Measurements from ENCODE around the gene OXSR1.

DNA sequence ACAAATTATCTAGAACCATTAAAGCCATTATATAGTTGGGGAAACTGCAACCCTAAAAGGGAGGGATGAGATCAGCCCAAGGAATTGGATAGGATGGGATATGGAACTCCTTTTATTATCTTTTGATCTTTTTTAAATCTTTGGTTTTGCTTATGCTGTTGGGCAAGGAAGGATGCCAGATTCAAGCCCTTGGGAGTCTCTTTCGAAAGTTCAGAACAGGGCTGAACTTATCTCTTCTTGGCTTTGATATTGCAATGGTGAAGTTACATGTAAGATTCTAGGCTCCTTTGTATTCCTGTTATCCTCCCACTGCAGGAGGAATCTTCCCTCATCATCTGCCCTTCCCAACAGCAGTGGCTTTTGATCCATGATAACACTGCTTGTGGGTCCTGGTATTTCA is 90.3 kb downstream of the OXSR1 start:
- TF ChIP-seq, protein P1, sequence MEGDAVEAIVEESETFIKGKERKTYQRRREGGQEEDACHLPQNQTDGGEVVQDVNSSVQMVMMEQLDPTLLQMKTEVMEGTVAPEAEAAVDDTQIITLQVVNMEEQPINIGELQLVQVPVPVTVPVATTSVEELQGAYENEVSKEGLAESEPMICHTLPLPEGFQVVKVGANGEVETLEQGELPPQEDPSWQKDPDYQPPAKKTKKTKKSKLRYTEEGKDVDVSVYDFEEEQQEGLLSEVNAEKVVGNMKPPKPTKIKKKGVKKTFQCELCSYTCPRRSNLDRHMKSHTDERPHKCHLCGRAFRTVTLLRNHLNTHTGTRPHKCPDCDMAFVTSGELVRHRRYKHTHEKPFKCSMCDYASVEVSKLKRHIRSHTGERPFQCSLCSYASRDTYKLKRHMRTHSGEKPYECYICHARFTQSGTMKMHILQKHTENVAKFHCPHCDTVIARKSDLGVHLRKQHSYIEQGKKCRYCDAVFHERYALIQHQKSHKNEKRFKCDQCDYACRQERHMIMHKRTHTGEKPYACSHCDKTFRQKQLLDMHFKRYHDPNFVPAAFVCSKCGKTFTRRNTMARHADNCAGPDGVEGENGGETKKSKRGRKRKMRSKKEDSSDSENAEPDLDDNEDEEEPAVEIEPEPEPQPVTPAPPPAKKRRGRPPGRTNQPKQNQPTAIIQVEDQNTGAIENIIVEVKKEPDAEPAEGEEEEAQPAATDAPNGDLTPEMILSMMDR (IDR thresholded peaks at IDR 0.05), result no peak
- no peak for TF ChIP-seq POLR2A (IDR thresholded peaks at IDR 0.05)

Data from uterus (tissue), 2 donors.